ENCODE data around the gene LRIG3.

Gene LRIG3

GRCh38 chr12:58884916-58885315, 35.4 kb downstream of the LRIG3 start:
- no peak overlapping the region for H3K4me3 Mint-ChIP-seq
- H3K27ac Mint-ChIP-seq = peak overlapping the region; percentile 24 to 36 (median 27)
- TF ChIP-seq CTCF (IDR thresholded peaks at IDR 0.05; ENCODE audit: unreplicated experiment in 3 of 3) = no peak
- H3K9me3 Mint-ChIP-seq = no peaks in the 10 kb centered on the region
- H3K36me3 Mint-ChIP-seq (ENCODE audit: low read depth) = peaks cover 92% of the 10 kb centered on the region
- no peaks in the 10 kb centered on the region for H3K27me3 Mint-ChIP-seq (ENCODE audit: low read depth)
- peaks cover 62% of the 10 kb centered on the region for H3K4me1 Mint-ChIP-seq

GRCh38 chr12:58883576-58884334, 36.5 kb downstream of the LRIG3 start:
- Mint-ChIP-seq H3K27ac (peak overlapping the region; percentile 36 to 62 (median 57)), H3K4me3 (no peak overlapping the region), H3K27me3 (ENCODE audit: low read depth) (no peaks in the 10 kb centered on the region), H3K4me1 (peaks cover 50% of the 10 kb centered on the region), H3K9me3 (no peaks in the 10 kb centered on the region), H3K36me3 (ENCODE audit: low read depth) (peaks cover 92% of the 10 kb centered on the region)
- no peak for TF ChIP-seq CTCF (IDR thresholded peaks at IDR 0.05; ENCODE audit: unreplicated experiment in 3 of 3)

GRCh38 chr12:58882826-58883225, 37.5 kb downstream of the LRIG3 start:
- no peak overlapping the region for H3K4me3 Mint-ChIP-seq
- peaks cover 42% of the 10 kb centered on the region for H3K4me1 Mint-ChIP-seq
- peaks cover 94% of the 10 kb centered on the region for H3K36me3 Mint-ChIP-seq (ENCODE audit: low read depth)
- TF ChIP-seq CTCF (IDR thresholded peaks at IDR 0.05; ENCODE audit: unreplicated experiment in 3 of 3) = no peak
- peak overlapping the region in 1 of 3 experiments; percentile 36 for H3K27ac Mint-ChIP-seq
- no peaks in the 10 kb centered on the region for H3K27me3 Mint-ChIP-seq (ENCODE audit: low read depth)
- no peaks in the 10 kb centered on the region for H3K9me3 Mint-ChIP-seq

GRCh38 chr12:58881816-58882215, 38.5 kb downstream of the LRIG3 start:
- H3K4me3 Mint-ChIP-seq = no peak overlapping the region
- TF ChIP-seq CTCF (IDR thresholded peaks at IDR 0.05; ENCODE audit: unreplicated experiment in 3 of 3) = no peak

GRCh38 chr12:58880639-58881038, 39.7 kb downstream of the LRIG3 start:
- H3K27ac Mint-ChIP-seq = peak overlapping the region; percentile 29 to 71 (median 42)
- no peak for TF ChIP-seq CTCF (IDR thresholded peaks at IDR 0.05; ENCODE audit: unreplicated experiment in 3 of 3)
- H3K36me3 Mint-ChIP-seq (ENCODE audit: low read depth) = peaks cover 93% of the 10 kb centered on the region
- H3K9me3 Mint-ChIP-seq = no peaks in the 10 kb centered on the region
- no peak overlapping the region for H3K4me3 Mint-ChIP-seq
- H3K4me1 Mint-ChIP-seq = peaks cover 33% of the 10 kb centered on the region
- H3K27me3 Mint-ChIP-seq (ENCODE audit: low read depth) = no peaks in the 10 kb centered on the region

More at GRCh38 chr12:58881816-58882215, 38.5 kb downstream of the LRIG3 start:
- Mint-ChIP-seq H3K27ac (peak overlapping the region in 2 of 3 experiments; percentile 3 to 71), H3K9me3 (no peaks in the 10 kb centered on the region), H3K27me3 (ENCODE audit: low read depth) (no peaks in the 10 kb centered on the region), H3K36me3 (ENCODE audit: low read depth) (peaks cover 94% of the 10 kb centered on the region), H3K4me1 (peaks cover 34% of the 10 kb centered on the region)

GRCh38 chr12:58877243-58877743, 43.0 kb downstream of the LRIG3 start:
- Mint-ChIP-seq H3K27ac (no peak overlapping the region), H3K4me1 (peaks cover 11% of the 10 kb centered on the region), H3K4me3 (no peak overlapping the region), H3K9me3 (no peaks in the 10 kb centered on the region), H3K27me3 (ENCODE audit: low read depth) (no peaks in the 10 kb centered on the region), H3K36me3 (ENCODE audit: low read depth) (peaks cover 96% of the 10 kb centered on the region)
- TF ChIP-seq CTCF (IDR thresholded peaks at IDR 0.05; ENCODE audit: unreplicated experiment in 3 of 3) = no peak

Data from nephron (organoid).